OCI-LY3 (cell line): ENCODE measurements around the gene NLRC5.

Source experiments
- H2AFZ ChIP-seq: fragments of 200-600, 300-600 bp; shearing (Covaris generic); 2 replicates; pipeline ENCODE4 v1.6.0; 2014; ENCODE audit warnings: antibody characterized with exemption, low read depth, low read length
- H3K27ac ChIP-seq: fragments of 200-600, 300-600 bp; sonication (generic); 2 replicates; pipeline ENCODE4 v1.5.1; 2014; ENCODE audit warnings: mild to moderate bottlenecking, low read length, moderate library complexity, mixed read lengths
- H3K27me3 ChIP-seq: fragments of 200-600, 300-600 bp; sonication (generic); 2 replicates; pipeline ENCODE4 v1.6.1; 2014; ENCODE audit warnings: low read depth, low read length, mixed read lengths
- H3K36me3 ChIP-seq: fragments of 200-600, 300-600 bp; sonication (generic); replicated peaks from 2 replicates; pipeline ENCODE3; 2014; ENCODE audit warnings: low read depth, low read length, mixed read lengths
- H3K4me1 ChIP-seq: fragments of 300-600, 200-600 bp; sonication (generic); 2 replicates; pipeline ENCODE4 v1.6.1; 2014; ENCODE audit warnings: low read length, mixed read lengths
- H3K4me2 ChIP-seq: fragments of 200-600, 300-600 bp; sonication (generic); 2 replicates; pipeline ENCODE4 v1.6.1; 2014; ENCODE audit warnings: low read length, mixed read lengths
- H3K4me3 ChIP-seq: fragments of 300-600, 200-600 bp; sonication (generic); 2 replicates; pipeline ENCODE4 v1.5.1; 2014; ENCODE audit warnings: antibody characterized with exemption, mild to moderate bottlenecking, low read length, moderate library complexity
- H3K79me2 ChIP-seq: fragments of 300-600, 200-600 bp; shearing (Covaris generic); 2 replicates; pipeline ENCODE4 v1.6.1; 2014; ENCODE audit warnings: mild to moderate bottlenecking, low read length, mixed read lengths
- H3K9ac ChIP-seq: fragments of 300-600, 200-600 bp; shearing (Covaris generic); 2 replicates; pipeline ENCODE4 v1.6.0; 2014; ENCODE audit warnings: mild to moderate bottlenecking, low read length, moderate library complexity
- H3K9me3 ChIP-seq: fragments of 200-600, 300-600 bp; shearing (Covaris generic); 2 replicates; pipeline ENCODE4 v1.6.1; 2014; ENCODE audit warnings: low read length, mixed read lengths; ENCODE audit not compliant: insufficient read depth
- H4K20me1 ChIP-seq: fragments of 200-600, 300-600 bp; sonication (generic); 2 replicates; pipeline ENCODE4 v1.6.1; 2016; ENCODE audit warnings: low read length, mixed read lengths; ENCODE audit not compliant: insufficient read depth
- CTCF ChIP-seq: fragments of 200-600, 300-600 bp; sonication (generic); IDR thresholded peaks from 2 replicates; pipeline ENCODE4 v1.5.1; 2014; ENCODE audit warnings: antibody characterized with exemption, low read length, low read depth
- EZH2phosphoT487 ChIP-seq: fragments of 200-600 bp; shearing (Covaris generic); IDR thresholded peaks from 2 replicates; pipeline ENCODE4 v1.6.1; 2018; ENCODE audit warnings: antibody characterized with exemption, mixed run types, low read depth

Gene NLRC5

DNA sequence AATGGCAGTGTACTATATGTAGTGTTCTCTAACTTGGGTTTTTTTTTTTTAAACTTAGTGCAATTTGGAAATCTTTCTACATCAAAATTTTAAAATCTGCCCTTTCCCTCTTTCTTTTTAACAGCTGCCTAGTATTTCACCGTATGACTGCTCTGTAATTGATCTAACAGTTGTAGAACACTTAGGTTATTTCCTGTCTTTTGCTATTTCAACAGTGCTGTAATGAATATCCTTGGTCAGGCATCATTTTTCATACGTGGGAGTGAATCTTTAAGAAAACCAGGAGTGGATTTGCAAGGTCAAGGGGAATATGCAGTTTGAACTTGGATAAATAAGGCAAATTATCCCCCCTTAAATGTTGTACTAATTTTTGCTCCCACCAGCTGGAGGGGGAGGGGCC is 3.8 kb downstream of the NLRC5 start:
- H3K9ac ChIP-seq = no peak overlapping the region
- H3K4me2 ChIP-seq = no peak overlapping the region
- no peaks in the 10 kb centered on the region for H3K9me3 ChIP-seq
- H3K36me3 ChIP-seq = peaks cover 28% of the 10 kb centered on the region
- peaks cover 22% of the 10 kb centered on the region for H3K4me1 ChIP-seq
- H3K27ac ChIP-seq = no peak overlapping the region
- TF ChIP-seq EZH2phosphoT487 (no peak), CTCF (no peak)
- H2AFZ ChIP-seq = no peak overlapping the region
- H3K79me2 ChIP-seq = peaks cover 76% of the 10 kb centered on the region
- H3K4me3 ChIP-seq = no peak overlapping the region
- no peaks in the 10 kb centered on the region for H4K20me1 ChIP-seq
- no peaks in the 10 kb centered on the region for H3K27me3 ChIP-seq

DNA sequence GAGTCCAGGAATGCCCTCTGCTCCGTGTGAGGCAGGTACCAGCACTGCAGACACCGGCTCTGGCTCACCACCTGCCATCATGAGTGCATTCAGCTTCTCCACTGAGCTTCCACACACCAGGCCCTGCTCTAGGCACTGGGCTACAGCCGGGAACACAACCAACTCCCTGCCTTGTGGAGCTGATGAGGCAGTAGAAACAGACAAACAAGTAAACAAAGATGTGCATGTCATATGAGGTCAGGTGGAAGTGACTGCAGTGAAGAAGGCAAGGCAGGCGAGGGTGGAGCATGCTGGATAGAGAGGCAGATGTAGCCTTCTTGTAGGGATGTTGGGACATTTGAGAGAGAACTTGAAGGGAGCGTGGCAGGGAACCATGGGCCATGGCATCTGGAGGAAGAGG is 5.0 kb downstream of the NLRC5 start:
- Histone ChIP-seq H4K20me1 (no peaks in the 10 kb centered on the region), H3K9ac (no peak overlapping the region), H2AFZ (no peak overlapping the region), H3K27ac (no peak overlapping the region), H3K27me3 (no peaks in the 10 kb centered on the region), H3K79me2 (peaks cover 71% of the 10 kb centered on the region), H3K36me3 (peaks cover 28% of the 10 kb centered on the region), H3K4me2 (no peak overlapping the region), H3K9me3 (no peaks in the 10 kb centered on the region), H3K4me3 (no peak overlapping the region), H3K4me1 (peaks cover 16% of the 10 kb centered on the region)
- TF ChIP-seq CTCF (no peak), EZH2phosphoT487 (no peak)

GRCh38 chr16:56995136-56995805 is 5.9 kb downstream of the NLRC5 start:
- Histone ChIP-seq H3K9me3 (no peaks in the 10 kb centered on the region), H3K4me2 (no peak overlapping the region), H3K9ac (no peak overlapping the region), H3K36me3 (peaks cover 28% of the 10 kb centered on the region), H2AFZ (no peak overlapping the region), H3K4me3 (no peak overlapping the region), H3K27me3 (no peaks in the 10 kb centered on the region), H3K4me1 (peaks cover 22% of the 10 kb centered on the region), H3K27ac (peak overlapping the region; percentile 15; the same call in 1 of the 2 replicates), H4K20me1 (no peaks in the 10 kb centered on the region), H3K79me2 (peaks cover 71% of the 10 kb centered on the region)
- TF ChIP-seq CTCF (no peak), EZH2phosphoT487 (no peak)

- TF ChIP-seq EZH2phosphoT487 (no peak), CTCF (no peak)
- Histone ChIP-seq H4K20me1 (no peaks in the 10 kb centered on the region), H3K27me3 (no peaks in the 10 kb centered on the region), H3K36me3 (peaks cover 20% of the 10 kb centered on the region), H3K79me2 (peaks cover 63% of the 10 kb centered on the region), H3K9ac (no peak overlapping the region), H3K4me3 (no peak overlapping the region), H3K4me2 (no peak overlapping the region), H3K27ac (no peak overlapping the region), H3K4me1 (peaks cover 14% of the 10 kb centered on the region), H2AFZ (no peak overlapping the region), H3K9me3 (no peaks in the 10 kb centered on the region)
Measured at GRCh38 chr16:56997264-56997663, 7.9 kb downstream of the NLRC5 start.
